Activated T-cell treated with anti-CD3 and anti-CD28 coated beads for 24 hours (primary cell): ENCODE measurements around the gene SHQ1.
"Not testable (repeated sequence)": the region's sequence is repeated elsewhere in the genome, so short reads cannot be mapped to it uniquely, and the experiment has no call there.

ENCODE experiments used
- DNase-seq: peaks from one replicate; pipeline ENCODE4 v3.0.0-alpha.2; 2020; ENCODE audit warnings: low read depth

The SHQ1 gene

DNA sequence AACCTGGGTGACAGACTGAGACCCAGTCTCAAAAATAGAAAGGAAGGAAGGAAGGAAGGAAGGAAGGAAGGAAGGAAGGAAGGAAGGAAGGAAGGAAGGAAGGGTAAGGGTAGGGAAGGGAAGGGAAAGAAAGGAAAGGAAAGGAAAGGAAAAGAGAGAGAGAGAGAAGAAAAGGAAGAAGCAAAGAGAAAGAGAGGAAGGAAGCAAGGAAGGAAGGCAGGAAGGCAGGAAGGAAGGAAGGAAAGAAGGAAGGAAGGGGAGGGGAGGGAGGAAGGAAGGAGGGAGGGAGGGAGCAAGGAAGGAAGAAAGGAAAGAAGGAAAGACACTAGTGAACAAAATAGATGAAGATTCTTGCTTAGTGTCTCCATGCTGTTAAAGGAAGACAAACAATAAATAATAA is 129.1 kb downstream of the SHQ1 start:
- no peak for DNase-seq

DNA sequence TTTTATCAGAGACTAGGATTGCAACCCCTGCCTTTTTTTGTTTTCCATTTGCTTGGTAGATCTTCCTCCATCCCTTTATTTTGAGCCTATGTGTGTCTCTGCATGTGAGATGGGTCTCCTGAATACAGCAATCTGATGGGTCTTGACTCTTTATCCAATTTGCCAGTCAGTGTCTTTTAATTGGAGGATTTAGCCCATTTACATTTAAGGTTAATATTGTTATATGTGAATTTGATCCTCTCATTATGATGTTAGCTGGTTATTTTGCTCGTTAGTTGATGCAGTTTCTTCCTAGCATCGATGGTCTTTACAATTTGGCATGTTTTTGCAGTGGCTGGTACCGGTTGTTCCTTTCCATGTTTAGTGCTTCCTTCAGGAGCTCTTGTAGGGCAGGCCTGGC is 134.1 kb downstream of the SHQ1 start:
- not testable (repeated sequence) for DNase-seq

DNA sequence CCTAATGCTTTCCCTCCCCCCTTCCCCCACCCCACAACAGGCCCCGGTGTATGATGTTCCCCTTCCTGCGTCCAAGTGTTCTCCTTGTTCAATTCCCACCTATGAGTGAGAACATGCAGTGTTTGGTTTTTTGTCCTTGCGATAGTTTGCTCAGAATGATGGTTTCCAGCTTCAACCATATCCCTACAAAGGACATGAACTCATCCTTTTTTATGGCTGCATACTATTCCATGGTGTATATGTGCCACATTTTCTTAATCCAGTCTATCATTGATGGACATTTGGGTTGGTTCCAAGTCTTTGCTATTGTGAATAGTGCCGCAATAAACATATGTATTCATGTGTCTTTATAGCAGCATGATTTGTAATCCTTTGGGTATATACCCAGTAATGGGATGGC is 137.8 kb downstream of the SHQ1 start:
- DNase-seq = not testable (repeated sequence)

DNA sequence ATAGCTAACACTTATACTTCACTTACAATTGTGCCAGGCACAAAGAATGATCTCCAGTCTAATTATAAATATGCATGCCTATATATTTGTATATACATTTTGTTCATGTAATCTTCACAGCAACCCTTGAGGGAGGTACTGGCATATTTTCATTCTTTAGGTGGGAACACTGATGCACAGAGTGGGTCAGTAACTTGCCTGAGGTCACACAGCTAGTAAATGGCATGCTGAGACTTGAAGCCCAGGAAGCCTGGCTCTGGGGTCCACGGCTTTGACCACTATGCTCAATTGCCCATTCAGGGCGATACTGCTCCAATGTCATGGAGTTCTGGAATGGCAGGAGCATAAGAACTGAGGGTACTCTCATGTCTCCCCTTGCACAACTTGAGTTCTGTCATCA is 139.8 kb downstream of the SHQ1 start:
- no peak for DNase-seq

DNA sequence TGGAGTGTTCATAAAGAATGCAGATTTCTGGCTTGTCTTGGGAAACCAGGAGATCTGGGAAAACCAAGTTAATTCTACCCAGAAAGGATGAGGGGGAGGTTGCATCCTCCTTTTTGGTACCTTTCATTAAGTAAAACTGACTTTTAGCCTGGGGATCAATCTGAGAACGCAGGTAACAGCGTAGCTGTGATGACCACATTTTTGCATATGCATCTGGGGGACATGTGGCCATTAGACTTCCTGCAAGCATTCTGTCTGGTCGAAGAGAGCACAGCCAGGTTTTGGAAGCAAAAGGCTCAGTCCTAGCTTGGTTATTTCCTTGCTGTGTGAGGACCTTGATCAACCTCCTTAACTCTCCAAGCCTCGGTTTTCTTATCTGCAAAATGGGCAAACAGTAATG is 145.2 kb downstream of the SHQ1 start:
- no peak for DNase-seq

DNA sequence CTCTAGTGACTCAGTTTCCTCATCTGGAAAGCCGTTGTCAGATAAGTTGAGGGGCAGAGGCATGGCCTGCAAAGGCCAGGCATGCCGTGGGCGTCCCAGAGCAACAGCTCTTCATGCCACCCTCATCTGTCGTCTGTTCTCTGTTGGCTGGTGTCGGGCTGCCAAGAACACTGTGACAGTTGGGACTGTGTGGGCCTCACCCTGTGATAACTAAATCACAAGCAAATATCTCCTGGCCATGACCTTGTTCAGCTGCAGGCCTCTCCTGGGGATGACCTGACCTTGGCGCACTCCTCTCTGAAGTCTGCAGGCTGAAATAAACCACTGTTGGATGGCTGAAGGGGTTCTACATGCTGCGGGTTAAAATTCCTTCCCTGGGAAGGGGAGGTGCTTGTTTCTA is 145.9 kb downstream of the SHQ1 start:
- no peak for DNase-seq

DNA sequence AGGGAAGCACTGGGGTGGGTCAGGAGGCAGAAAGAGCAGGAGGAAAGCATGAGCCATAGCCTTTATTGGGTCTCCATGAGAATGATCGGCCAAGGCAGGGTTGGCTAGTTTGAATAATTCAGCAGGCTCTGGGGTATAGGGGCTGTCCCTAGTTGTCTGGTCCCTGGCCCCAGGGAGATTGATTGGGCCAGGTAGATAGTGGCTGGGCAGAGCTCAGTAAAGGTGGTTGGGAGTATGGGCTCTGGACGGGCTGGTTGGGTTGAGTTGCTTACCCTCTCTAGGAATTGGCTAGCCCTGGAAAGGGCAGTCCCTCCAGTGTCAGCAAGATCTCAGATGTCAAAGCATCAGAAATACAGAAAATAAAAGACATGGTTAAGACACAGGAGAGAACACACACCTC is 148.1 kb downstream of the SHQ1 start:
- DNase-seq = no peak

DNA sequence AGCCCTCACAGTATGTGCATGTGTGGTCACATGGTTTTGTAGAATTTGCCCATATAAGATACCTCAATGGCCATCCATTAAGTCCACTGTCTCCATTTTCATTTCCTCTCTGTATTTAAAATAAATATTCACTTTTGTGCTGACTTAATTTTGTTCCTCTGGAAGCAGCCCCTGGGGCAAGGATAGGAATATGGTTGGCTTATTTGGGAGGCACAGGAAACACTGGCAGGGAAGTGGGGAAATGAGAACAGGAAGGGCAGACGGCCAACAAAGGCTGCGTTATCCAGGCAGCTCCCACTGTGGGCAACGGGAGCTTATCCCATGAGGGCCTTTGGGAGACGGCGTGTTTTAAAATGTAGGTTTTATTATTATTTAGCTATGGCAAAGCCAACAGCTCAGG is 148.6 kb downstream of the SHQ1 start:
- no peak for DNase-seq
